ENCODE data around the gene GSAP. TPM values are rescaled to one million over a fixed set of nuclear protein-coding genes. Genes with fewer than 3 reads are reported as not detected.
"Not testable (repeated sequence)": the region's sequence is repeated elsewhere in the genome, so short reads cannot be mapped to it uniquely, and the experiment has no call there.

Gene GSAP
- total and polyA plus RNA-seq, 10 donors = 35.9 to 96.5 (median 76.9) TPM

- intact Hi-C loops (cut with DNase I; ENCODE audit: low total_unique reads) = no loop called here
- Histone ChIP-seq H3K4me3 (no peak overlapping the region), H3K27ac (peak overlapping the region in 1 of 8 donors; percentile 78), H3K9me3 (no peaks in the 10 kb centered on the region), H3K36me3 (no peaks in the 10 kb centered on the region), H3K27me3 (replicated peaks in 1 of 7) (no peaks in the 10 kb centered on the region), H3K4me1 (peaks cover 0 to 64% (median 20%) of the 10 kb centered on the region in 6 donors)
- TF ChIP-seq POLR2AphosphoS5 (IDR thresholded peaks at IDR 0.05) (no peak), CTCF (IDR thresholded peaks at IDR 0.05 in 8 of 11, conservative IDR thresholded peaks at IDR 0.05 in 3 of 11) (no peak), POLR2A (IDR thresholded peaks at IDR 0.05) (no peak)
- no peak for DNase-seq
- 90 to 97% (median 94%) methylated on average over 4 of the region's 4 CpGs for WGBS, 5 donors
Measured at GRCh38 chr7:77454802-77455201, 38.7 kb upstream of the GSAP start.

GRCh38 chr7:77453531-77453930 lies 37.4 kb upstream of the GSAP start:
- H3K36me3 ChIP-seq = no peaks in the 10 kb centered on the region
- H3K27me3 ChIP-seq (replicated peaks in 1 of 7) = no peaks in the 10 kb centered on the region
- 9 to 36% (median 26%) methylated on average over 2 of the region's 2 CpGs for WGBS, 5 donors
- H3K4me3 ChIP-seq = no peak overlapping the region
- intact Hi-C loops (cut with DNase I; ENCODE audit: low total_unique reads) = no loop called here
- H3K9me3 ChIP-seq = no peaks in the 10 kb centered on the region
- TF ChIP-seq CTCF (IDR thresholded peaks at IDR 0.05 in 8 of 11, conservative IDR thresholded peaks at IDR 0.05 in 3 of 11) = no peak
- TF ChIP-seq POLR2AphosphoS5 (IDR thresholded peaks at IDR 0.05) = no peak
- TF ChIP-seq POLR2A (IDR thresholded peaks at IDR 0.05) = no peak
- H3K27ac ChIP-seq = peak overlapping the region in 7 of 8 donors; percentile 33 to 78 (median 60)
- no peak for DNase-seq
- peaks cover 0 to 51% (median 18%) of the 10 kb centered on the region in 6 donors for H3K4me1 ChIP-seq

GRCh38 chr7:77451950-77452349 lies 35.8 kb upstream of the GSAP start:
- Histone ChIP-seq H3K27ac (peak overlapping the region in 1 of 8 donors; percentile 30), H3K4me1 (peaks cover 0 to 53% (median 20%) of the 10 kb centered on the region in 6 donors), H3K4me3 (peak overlapping the region in 1 of 8 donors; percentile 35)
- H3K36me3 ChIP-seq; H3K9me3 ChIP-seq; intact Hi-C loops (cut with DNase I; ENCODE audit: low total_unique reads); H3K27me3 ChIP-seq (replicated peaks in 1 of 7); DNase-seq: not testable (repeated sequence)
- WGBS, 5 donors = 71 to 89% (median 87%) methylated on average over 6 of the region's 6 CpGs

- 94 to 99% (median 96%) methylated on average over 5 of the region's 5 CpGs for WGBS, 5 donors
- Histone ChIP-seq H3K27ac (no peak overlapping the region), H3K27me3 (replicated peaks in 1 of 7) (no peaks in the 10 kb centered on the region), H3K4me3 (no peak overlapping the region), H3K9me3 (no peaks in the 10 kb centered on the region), H3K36me3 (no peaks in the 10 kb centered on the region), H3K4me1 (peaks cover 0 to 50% (median 23%) of the 10 kb centered on the region in 6 donors)
- no peak for TF ChIP-seq POLR2AphosphoS5 (IDR thresholded peaks at IDR 0.05)
- no peak for TF ChIP-seq POLR2A (IDR thresholded peaks at IDR 0.05)
- TF ChIP-seq CTCF (IDR thresholded peaks at IDR 0.05 in 8 of 11, conservative IDR thresholded peaks at IDR 0.05 in 3 of 11) = no peak
- intact Hi-C loops (cut with DNase I; ENCODE audit: low total_unique reads) = no loop called here
- no peak for DNase-seq
Measured at GRCh38 chr7:77450613-77451012, 34.5 kb upstream of the GSAP start.

GRCh38 chr7:77450054-77450453 lies 33.9 kb upstream of the GSAP start:
- WGBS, 5 donors = 79 to 87% (median 83%) methylated on average over 1 of the region's 1 CpG
- DNase-seq = no peak
- H3K4me1 ChIP-seq = peaks cover 0 to 50% (median 23%) of the 10 kb centered on the region in 6 donors
- TF ChIP-seq CTCF (IDR thresholded peaks at IDR 0.05 in 8 of 11, conservative IDR thresholded peaks at IDR 0.05 in 3 of 11) = no peak
- no peak for TF ChIP-seq POLR2AphosphoS5 (IDR thresholded peaks at IDR 0.05)
- TF ChIP-seq POLR2A (IDR thresholded peaks at IDR 0.05) = no peak
- H3K36me3 ChIP-seq = no peaks in the 10 kb centered on the region
- H3K4me3 ChIP-seq = no peak overlapping the region
- intact Hi-C loops (cut with DNase I; ENCODE audit: low total_unique reads) = no loop called here
- H3K27ac ChIP-seq = no peak overlapping the region
- no peaks in the 10 kb centered on the region for H3K27me3 ChIP-seq (replicated peaks in 1 of 7)
- no peaks in the 10 kb centered on the region for H3K9me3 ChIP-seq
